ENCODE results near the gene ZNF837. TPM values are rescaled to one million over a fixed set of nuclear protein-coding genes. Genes with fewer than 3 reads are reported as not detected.

Gene ZNF837
- total RNA-seq, 1 donor = 1.7 TPM

DNA sequence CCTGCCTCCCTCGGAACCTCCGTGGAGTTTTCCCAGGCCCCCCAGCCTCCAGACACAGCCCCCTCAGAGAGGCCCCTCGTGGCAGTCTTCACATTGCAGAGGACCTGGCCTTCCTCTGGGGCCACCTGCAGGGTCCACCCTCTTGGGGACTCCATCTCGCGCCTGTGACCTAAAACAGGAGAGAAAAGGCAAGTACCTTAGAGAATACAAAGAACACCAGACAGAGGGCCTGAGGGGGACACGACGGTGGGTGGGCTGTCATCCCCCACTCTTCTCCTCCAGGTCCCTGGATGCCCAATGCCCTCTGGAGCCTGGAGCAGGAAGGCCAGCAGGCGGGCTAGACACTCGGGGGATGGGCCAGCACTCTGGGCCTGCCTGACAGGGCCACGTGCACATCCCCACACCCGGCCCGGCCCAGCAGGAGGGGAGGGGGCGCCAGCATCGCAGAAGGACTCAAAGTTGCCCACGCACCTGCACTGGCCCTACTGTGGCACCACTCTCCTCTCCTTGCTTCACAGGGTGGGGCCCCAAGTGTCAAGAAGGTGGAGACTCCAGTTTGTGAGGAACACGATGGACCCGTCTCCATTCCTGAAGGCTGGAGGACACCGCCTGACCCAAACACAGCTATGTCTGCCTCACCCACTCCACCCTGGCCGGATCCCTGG lies 23.2 kb downstream of the ZNF837 start:
- no peak overlapping the region for H3K4me3 ChIP-seq (ENCODE audit: low read depth, low read length)
- TF ChIP-seq, protein P1, sequence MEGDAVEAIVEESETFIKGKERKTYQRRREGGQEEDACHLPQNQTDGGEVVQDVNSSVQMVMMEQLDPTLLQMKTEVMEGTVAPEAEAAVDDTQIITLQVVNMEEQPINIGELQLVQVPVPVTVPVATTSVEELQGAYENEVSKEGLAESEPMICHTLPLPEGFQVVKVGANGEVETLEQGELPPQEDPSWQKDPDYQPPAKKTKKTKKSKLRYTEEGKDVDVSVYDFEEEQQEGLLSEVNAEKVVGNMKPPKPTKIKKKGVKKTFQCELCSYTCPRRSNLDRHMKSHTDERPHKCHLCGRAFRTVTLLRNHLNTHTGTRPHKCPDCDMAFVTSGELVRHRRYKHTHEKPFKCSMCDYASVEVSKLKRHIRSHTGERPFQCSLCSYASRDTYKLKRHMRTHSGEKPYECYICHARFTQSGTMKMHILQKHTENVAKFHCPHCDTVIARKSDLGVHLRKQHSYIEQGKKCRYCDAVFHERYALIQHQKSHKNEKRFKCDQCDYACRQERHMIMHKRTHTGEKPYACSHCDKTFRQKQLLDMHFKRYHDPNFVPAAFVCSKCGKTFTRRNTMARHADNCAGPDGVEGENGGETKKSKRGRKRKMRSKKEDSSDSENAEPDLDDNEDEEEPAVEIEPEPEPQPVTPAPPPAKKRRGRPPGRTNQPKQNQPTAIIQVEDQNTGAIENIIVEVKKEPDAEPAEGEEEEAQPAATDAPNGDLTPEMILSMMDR (IDR thresholded peaks at IDR 0.05; ENCODE audit: insufficient read depth, low read depth, low read length) = no peak
- no peak for DNase-seq (ENCODE audit: low read depth)

DNA sequence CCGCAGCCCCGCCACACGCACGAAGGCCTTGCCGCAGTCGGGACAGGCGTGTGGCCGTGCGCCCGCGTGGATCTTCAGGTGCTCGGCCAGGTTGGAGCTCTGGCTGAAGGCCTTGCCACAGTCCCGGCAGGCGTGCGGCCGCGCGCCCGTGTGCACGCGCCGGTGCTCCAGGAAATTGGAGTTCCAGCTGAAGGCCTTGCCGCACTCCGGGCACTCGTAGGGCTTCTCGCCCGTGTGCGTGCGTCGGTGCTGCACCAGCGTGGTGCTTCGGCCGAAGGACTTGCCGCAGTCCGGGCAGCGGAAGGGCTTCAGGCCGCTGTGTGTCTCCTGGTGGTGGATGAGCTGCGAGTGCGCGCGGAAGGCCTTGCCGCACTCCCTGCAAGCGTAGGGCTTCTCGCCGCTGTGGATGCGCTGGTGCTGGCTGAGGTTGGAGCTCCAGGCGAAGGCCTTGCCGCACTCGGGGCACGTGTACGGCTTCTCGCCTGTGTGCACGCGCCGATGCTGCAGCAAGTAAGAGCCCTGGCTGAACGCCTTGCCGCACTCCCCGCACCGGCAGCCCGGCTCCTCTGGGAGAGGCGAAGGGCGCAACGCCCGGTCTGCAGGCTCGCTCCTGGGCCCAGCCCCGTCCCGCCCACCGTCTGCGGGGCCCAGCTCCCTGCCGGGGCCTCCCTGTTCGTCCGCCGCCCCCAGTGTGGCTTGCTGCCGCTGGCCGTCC lies 23.9 kb downstream of the ZNF837 start:
- H3K4me3 ChIP-seq (ENCODE audit: low read depth, low read length) = peak overlapping the region; percentile 45
- TF ChIP-seq, protein P1 (IDR thresholded peaks at IDR 0.05; ENCODE audit: insufficient read depth, low read depth, low read length) = no peak
- DNase-seq (ENCODE audit: low read depth) = peak; percentile 17

DNA sequence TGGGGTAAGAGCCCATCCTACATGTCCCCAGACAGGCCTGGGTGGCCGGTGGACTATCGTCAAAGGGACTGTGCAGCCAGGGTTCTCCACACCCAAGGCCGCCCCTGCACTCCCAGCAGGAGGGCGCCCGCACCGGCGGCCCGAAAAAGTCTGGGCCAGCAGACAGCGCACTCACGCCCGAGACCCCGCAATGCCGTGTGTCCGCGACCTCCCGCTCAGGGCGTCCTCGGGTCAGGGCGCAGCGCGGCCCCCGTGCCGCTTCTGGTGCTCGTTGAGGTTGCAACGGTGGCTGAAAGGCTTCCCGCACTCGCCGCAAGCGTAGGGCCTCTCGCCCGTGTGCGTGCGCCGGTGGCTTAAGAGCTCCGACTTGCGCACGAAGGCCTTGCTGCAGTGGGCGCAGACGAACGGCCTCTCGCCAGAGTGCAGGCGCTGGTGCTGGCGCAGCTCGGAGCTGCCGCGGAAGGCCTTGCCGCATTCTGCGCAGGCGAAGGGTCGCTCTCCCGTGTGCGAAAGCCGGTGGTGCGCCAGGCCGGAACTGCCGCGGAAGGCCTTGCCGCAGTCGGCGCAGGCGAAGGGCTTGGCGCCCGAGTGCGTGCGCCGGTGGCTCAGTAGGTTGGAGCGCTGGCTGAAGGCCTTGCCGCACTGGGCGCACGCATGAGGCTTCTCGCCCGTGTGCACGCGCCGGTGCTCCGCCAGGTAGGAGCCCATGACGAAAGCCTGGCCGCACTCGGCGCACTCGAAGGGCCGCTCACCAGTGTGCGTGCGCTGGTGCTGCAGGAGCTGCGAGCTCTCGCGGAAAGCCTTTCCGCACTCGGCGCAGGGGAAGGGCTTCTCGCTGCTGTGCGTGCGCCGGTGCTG lies 24.7 kb downstream of the ZNF837 start:
- TF ChIP-seq, protein P1 (IDR thresholded peaks at IDR 0.05; ENCODE audit: insufficient read depth, low read depth, low read length) = no peak
- peak; percentile 42 for DNase-seq (ENCODE audit: low read depth)
- peak overlapping the region; percentile 45 for H3K4me3 ChIP-seq (ENCODE audit: low read depth, low read length)

DNA sequence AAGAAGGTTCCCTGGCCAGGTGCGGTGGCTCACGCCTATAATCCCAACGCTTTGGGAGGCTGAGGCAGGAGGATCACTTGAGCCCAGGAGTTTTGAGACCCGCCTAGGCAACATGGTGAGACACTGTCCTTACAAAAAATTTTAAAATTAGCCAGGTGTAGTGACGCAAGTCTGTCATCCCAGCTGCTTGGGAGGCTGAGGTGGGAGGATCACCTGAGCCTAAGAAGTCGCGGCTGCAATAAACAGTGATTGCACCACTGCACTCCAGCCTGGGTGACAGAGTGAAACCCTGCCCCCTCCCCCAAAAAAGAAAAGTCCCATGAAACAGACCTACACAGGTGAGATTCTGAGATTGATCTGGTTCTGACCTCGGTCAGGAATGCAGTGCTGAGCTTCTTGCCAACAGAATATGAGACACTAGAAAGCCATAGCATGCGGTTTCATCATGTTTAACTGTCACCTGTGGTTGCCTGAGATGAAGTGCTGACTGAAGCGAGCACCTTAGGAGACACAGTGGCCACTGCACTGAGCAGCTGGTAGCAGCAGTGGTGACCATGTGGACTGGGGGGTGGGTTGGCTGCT lies 25.5 kb downstream of the ZNF837 start:
- TF ChIP-seq, protein P1 (IDR thresholded peaks at IDR 0.05; ENCODE audit: insufficient read depth, low read depth, low read length) = no peak
- no peak for DNase-seq (ENCODE audit: low read depth)
- H3K4me3 ChIP-seq (ENCODE audit: low read depth, low read length) = no peak overlapping the region

DNA sequence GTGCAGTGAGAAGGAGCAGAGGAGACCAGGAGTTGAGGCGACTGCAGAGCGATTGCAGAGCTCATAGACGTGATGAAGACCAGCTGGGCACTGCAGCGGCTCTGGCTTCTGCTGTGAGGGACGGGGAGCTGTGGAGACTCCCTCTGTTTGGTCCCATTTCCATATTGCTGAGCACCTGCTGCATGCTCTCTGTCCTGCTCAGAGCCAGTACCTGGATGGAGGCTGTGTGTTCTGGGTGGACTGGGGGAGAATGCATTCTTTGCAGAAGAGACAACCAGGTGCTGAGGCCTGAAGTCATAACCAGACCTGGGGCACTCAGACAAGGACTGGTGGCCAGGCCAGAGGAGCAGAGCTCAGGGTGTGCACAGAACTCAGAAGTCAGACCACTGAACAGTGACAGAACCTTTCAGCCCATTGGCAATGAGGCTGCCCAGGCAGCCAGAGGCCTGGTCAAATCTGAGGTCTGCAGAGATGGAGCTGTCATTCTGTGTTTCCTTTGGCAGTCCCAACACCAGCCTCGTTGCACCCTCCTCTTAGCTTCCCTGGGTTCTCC lies 26.3 kb downstream of the ZNF837 start:
- no peak overlapping the region for H3K4me3 ChIP-seq (ENCODE audit: low read depth, low read length)
- TF ChIP-seq, protein P1 (IDR thresholded peaks at IDR 0.05; ENCODE audit: insufficient read depth, low read depth, low read length) = no peak
- DNase-seq (ENCODE audit: low read depth) = no peak
